B cell (primary cell): ENCODE data around the gene PRPSAP1.

Source experiments
- EZH2 ChIP-seq: IDR thresholded peaks from 2 replicates; pipeline ENCODE4 v1.6.1; 2012; ENCODE audit warnings: borderline replicate concordance, low read depth, mild to moderate bottlenecking, moderate library complexity, low read length; ENCODE audit not compliant: insufficient read depth, poor library complexity, severe bottlenecking
- TF ChIP-seq, protein P1 (sequence below): fragments of 200-600 bp; IDR thresholded peaks from one replicate; pipeline ENCODE4 v1.8.0; 2022; ENCODE audit warnings: antibody characterized with exemption, mild to moderate bottlenecking

DNA sequence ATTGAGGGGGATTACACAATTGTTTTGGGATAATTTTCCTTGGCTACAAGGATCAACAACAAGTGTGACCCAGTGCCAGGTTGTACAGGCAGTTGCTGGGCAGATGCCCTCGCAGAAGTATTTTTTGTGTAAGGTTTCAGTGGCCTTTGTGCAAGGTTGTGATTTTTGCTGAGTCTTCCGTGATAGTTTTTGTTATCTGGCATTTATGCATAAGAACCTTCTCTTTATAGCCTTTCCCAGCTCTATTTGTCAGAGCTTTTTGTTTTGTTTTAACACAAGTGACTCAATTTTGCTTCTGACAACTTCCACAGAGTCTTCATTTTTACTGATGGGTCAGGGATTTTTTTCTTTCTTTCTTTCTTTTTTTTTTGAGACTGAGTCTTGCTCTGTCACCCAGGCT is 6.7 kb upstream of the PRPSAP1 start:
- TF ChIP-seq, protein P1, sequence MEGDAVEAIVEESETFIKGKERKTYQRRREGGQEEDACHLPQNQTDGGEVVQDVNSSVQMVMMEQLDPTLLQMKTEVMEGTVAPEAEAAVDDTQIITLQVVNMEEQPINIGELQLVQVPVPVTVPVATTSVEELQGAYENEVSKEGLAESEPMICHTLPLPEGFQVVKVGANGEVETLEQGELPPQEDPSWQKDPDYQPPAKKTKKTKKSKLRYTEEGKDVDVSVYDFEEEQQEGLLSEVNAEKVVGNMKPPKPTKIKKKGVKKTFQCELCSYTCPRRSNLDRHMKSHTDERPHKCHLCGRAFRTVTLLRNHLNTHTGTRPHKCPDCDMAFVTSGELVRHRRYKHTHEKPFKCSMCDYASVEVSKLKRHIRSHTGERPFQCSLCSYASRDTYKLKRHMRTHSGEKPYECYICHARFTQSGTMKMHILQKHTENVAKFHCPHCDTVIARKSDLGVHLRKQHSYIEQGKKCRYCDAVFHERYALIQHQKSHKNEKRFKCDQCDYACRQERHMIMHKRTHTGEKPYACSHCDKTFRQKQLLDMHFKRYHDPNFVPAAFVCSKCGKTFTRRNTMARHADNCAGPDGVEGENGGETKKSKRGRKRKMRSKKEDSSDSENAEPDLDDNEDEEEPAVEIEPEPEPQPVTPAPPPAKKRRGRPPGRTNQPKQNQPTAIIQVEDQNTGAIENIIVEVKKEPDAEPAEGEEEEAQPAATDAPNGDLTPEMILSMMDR = no peak
- no peak for TF ChIP-seq EZH2
